ENCODE measurements around the gene FOXJ2.
"Not testable (repeated sequence)": the region's sequence is repeated elsewhere in the genome, so short reads cannot be mapped to it uniquely, and the experiment has no call there.

DNA sequence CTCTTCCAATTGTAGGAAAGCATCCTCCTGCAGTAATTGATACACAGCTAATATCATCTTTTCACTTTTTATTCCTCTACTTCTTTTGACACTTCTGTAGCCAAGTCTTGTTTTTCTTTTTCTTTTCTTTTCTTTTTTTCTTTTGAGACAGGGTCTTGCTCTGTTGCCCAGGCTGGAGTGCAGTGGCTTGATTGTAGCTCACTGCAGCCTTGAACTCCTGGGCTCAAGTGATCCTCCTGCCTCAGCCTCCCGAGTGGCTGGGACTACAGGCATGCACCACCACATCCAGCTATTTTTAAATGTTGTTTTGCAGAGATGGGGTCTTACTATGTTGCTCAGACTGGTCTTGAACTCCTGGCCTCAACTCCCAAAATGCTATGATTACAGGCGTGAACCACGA is 39.3 kb downstream of the FOXJ2 start:
- TF ChIP-seq POLR2AphosphoS5 (IDR thresholded peaks at IDR 0.05): not testable (repeated sequence)
- TF ChIP-seq, protein P1, sequence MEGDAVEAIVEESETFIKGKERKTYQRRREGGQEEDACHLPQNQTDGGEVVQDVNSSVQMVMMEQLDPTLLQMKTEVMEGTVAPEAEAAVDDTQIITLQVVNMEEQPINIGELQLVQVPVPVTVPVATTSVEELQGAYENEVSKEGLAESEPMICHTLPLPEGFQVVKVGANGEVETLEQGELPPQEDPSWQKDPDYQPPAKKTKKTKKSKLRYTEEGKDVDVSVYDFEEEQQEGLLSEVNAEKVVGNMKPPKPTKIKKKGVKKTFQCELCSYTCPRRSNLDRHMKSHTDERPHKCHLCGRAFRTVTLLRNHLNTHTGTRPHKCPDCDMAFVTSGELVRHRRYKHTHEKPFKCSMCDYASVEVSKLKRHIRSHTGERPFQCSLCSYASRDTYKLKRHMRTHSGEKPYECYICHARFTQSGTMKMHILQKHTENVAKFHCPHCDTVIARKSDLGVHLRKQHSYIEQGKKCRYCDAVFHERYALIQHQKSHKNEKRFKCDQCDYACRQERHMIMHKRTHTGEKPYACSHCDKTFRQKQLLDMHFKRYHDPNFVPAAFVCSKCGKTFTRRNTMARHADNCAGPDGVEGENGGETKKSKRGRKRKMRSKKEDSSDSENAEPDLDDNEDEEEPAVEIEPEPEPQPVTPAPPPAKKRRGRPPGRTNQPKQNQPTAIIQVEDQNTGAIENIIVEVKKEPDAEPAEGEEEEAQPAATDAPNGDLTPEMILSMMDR (IDR thresholded peaks at IDR 0.05): not testable (repeated sequence)
